Activated CD8-positive, alpha-beta T cell treated with anti-CD3 and anti-CD28 coated beads for 36 hours (primary cell): Measurements from ENCODE around the gene CCND2. TPM values are rescaled to one million over a fixed set of nuclear protein-coding genes. Genes with fewer than 3 reads are reported as not detected.
A peak's percentile ranks its signal among the peaks of the same experiment; 100 is the strongest.

Experiments used
- ATAC-seq: fragments of 200-7000 bp; cut with Tn5 transposase; one replicate; pipeline ENCODE4 v1.10.0; 2021; ENCODE audit warnings: mild to moderate bottlenecking, moderate library complexity
- CTCF ChIA-PET: fragments of 350-600 bp; sonication (Branson Sonifier 250); formaldehyde crosslinking; loops from one replicate; lab custom pipeline; 2021; ENCODE audit warnings: antibody characterized with exemption; lab: Charles Lee
- POLR2A ChIA-PET: fragments of 350-600 bp; sonication (Branson Sonifier 250); formaldehyde crosslinking; loops from one replicate; lab custom pipeline; 2021; ENCODE audit warnings: antibody characterized with exemption; lab: Charles Lee
- DNase-seq: peaks from one replicate; pipeline ENCODE4 v3.0.0-alpha.2; 2020
- H3K27ac Mint-ChIP-seq: one replicate; pipeline ENCODE4 v1.8.0; 2021; ENCODE audit warnings: mild to moderate bottlenecking, mixed read lengths
- H3K27me3 Mint-ChIP-seq: one replicate; pipeline ENCODE4 v1.8.0; 2021; ENCODE audit warnings: mixed read lengths
- H3K36me3 Mint-ChIP-seq: one replicate; pipeline ENCODE4 v1.8.0; 2021; ENCODE audit warnings: low read depth, mixed read lengths
- H3K4me1 Mint-ChIP-seq: one replicate; pipeline ENCODE4 v1.8.0; 2021; ENCODE audit warnings: low read depth, mixed read lengths
- H3K4me3 Mint-ChIP-seq: one replicate; pipeline ENCODE4 v1.8.0; 2021; ENCODE audit warnings: mild to moderate bottlenecking, moderate library complexity, mixed read lengths
- H3K9me3 Mint-ChIP-seq: one replicate; pipeline ENCODE4 v1.8.0; 2021; ENCODE audit warnings: mixed read lengths
- CTCF ChIP-seq: fragments of 200-600 bp; IDR thresholded peaks from one replicate; pipeline ENCODE4 v1.8.0; 2022; ENCODE audit warnings: antibody characterized with exemption, mild to moderate bottlenecking
- intact Hi-C: fragments of 100-400 bp; cut with micrococcal nuclease; formaldehyde crosslinking; loops from one replicate; pipeline ENCODE4 v1.10.0; 2022
- total RNA-seq, 2 experiments: library from RNA; stranded (reverse); gene quantifications; one replicate each; pipeline ENCODE4 v1.2.3, GENCODE V29; 2021

Gene CCND2
- total RNA-seq, 2 experiments from 2014 or later: 617 to 639 TPM

DNA sequence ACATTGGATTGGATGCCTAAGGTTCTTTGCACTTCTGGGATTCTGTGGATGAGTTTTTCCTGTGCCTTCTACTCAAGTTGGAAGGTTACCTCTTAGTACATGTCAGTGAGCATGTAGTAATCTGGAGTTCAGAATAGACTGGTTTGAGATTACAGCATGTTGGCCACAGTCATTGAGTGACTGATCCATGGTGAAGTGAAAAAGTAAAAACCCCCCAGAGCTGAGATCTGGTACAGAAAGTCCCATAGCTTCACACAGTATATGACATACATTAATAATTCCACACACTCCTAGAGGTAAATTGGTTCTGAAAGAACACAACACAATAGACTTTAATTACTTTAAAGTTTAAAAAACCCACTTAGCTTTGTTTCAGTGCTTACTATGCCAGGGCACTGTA, 11.9 kb upstream of the CCND2 start:
- Mint-ChIP-seq H3K36me3 (peaks cover 3% of the 10 kb centered on the region), H3K9me3 (peaks cover 4% of the 10 kb centered on the region), H3K27me3 (no peaks in the 10 kb centered on the region), H3K27ac (no peak overlapping the region), H3K4me1 (peaks cover 15% of the 10 kb centered on the region), H3K4me3 (no peak overlapping the region)
- no peak for DNase-seq
- intact Hi-C loops: no loop called here
- POLR2A ChIA-PET: interaction anchor here (1.1 to 1.3 kb wide), 3 partner anchors 9 to 107 kb away, joined by 4 to 6 read pairs (median 4); no protein-coding TSS in a partner anchor
- no peak for TF ChIP-seq CTCF
- peak; percentile 80 for ATAC-seq
- CTCF ChIA-PET: no interaction called here

DNA sequence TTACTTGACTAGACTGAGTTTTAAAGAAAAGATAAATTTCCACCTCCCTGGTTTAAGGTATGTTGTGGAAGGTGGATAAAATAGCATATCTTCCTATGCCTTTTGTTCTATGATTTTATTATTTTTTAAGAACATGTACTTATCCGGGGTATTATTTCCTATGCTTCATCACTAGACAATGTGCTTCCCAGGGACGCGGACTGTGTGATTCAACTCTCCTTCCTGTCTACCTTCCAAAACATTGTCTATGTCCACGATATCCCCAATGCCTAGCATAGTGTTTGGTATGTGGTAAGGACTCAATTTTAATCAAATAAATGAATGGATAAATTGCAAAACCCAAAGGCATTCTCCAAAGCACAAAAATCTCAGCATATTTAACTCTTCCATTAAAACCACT, 8.3 kb upstream of the CCND2 start:
- Mint-ChIP-seq H3K27ac (no peak overlapping the region), H3K9me3 (no peaks in the 10 kb centered on the region), H3K27me3 (no peaks in the 10 kb centered on the region), H3K4me1 (peaks cover 23% of the 10 kb centered on the region), H3K4me3 (no peak overlapping the region), H3K36me3 (no peaks in the 10 kb centered on the region)
- ChIA-PET CTCF (interaction anchor here (1.2 to 2.9 kb wide), 2 partner anchors 9 to 11 kb away, joined by 3 to 12 read pairs; partner anchors contain the start of gene CCND2), POLR2A (no interaction called here)
- intact Hi-C loops: no loop called here
- no peak for TF ChIP-seq CTCF
- no peak for DNase-seq
- ATAC-seq: no peak

DNA sequence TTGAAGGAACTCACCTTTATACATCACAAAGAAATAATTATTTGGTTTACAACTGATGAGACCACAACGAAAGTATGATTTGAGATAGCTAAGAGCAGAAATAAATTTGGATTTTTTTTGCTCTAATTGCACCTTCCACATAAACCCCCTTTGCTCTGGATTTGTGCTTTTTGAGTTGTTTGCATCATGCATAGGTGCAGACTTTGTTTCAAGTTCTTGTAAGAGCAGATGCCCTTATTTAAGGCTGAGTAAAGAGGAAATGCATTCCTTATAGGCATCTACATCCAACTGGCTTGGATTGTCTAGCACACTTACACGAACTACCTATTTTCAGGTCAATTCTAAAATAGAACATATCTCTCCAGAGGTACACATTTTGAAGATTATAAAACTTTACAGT, 6.6 kb upstream of the CCND2 start:
- Mint-ChIP-seq H3K36me3 (peaks cover 4% of the 10 kb centered on the region), H3K4me3 (no peak overlapping the region), H3K27ac (no peak overlapping the region), H3K9me3 (no peaks in the 10 kb centered on the region), H3K4me1 (peaks cover 23% of the 10 kb centered on the region), H3K27me3 (no peaks in the 10 kb centered on the region)
- TF ChIP-seq CTCF: no peak
- intact Hi-C loops: no loop called here
- POLR2A ChIA-PET: interaction anchor here (17.2 kb wide), 1 partner anchor 126 kb away, joined by 375 read pairs; no protein-coding TSS in a partner anchor
- no peak for ATAC-seq
- no peak for DNase-seq
- CTCF ChIA-PET: interaction anchor here (2.3 to 3.1 kb wide), 2 partner anchors 10 to 160 kb away, joined by 16 to 17 read pairs; no protein-coding TSS in a partner anchor

DNA sequence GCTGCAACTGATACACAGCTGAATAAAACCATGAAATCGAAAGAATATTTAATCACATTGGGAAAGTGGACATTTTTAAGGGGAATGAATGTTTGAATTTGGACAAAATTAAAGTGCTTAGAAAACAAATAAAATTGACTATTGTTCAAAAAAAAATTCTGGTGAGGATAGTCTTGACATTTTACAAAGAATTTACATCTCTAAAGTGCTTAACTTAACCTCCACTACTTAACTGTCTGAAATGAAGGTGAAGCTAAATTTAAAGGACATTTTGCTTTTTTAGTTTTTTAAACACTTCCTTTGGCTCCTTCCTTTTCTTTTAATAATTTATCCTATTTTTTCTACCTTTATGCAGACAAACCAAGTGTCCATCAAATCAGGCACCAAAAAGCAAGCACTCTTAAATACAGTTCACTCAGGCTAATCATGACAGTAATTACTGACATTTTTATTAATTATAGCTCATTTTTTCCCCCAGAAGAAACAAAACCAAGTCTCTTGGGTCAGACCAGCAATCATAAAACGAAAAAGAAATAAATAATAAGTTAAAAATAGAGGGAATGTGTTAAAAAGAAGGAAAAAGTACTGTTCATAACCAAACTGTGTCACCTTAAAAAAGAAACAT, 5.7 kb upstream of the CCND2 start:
- POLR2A ChIA-PET: interaction anchor here (0.6 to 17.2 kb wide), 18 partner anchors 10 to 241 kb away, joined by 3 to 375 read pairs (median 6); no protein-coding TSS in a partner anchor
- Mint-ChIP-seq H3K27me3 (no peaks in the 10 kb centered on the region), H3K4me1 (peaks cover 19% of the 10 kb centered on the region), H3K9me3 (no peaks in the 10 kb centered on the region), H3K4me3 (peak overlapping the region; percentile 100), H3K27ac (peak overlapping the region; percentile 98), H3K36me3 (peaks cover 4% of the 10 kb centered on the region)
- intact Hi-C loops: loop anchor here (2.0 kb wide), 2 partner anchors 53 to 115 kb away; no protein-coding TSS in a partner anchor
- no peak for TF ChIP-seq CTCF
- DNase-seq (no peak), ATAC-seq (no peak)
- CTCF ChIA-PET: interaction anchor here (0.9 to 3.1 kb wide), 14 partner anchors 9 to 382 kb away, joined by 3 to 17 read pairs (median 6); no protein-coding TSS in a partner anchor
